SK-N-SH (cell line): ENCODE data around the gene TMEM163. TPM values are rescaled to one million over a fixed set of nuclear protein-coding genes. Genes with fewer than 3 reads are reported as not detected.

Experiments used
- CTCF ChIA-PET: fragments of 300-600, 350-600 bp; formaldehyde crosslinking; extraction: SDS; loops from one replicate; lab custom pipeline; 2021; lab: Yijun Ruan, JAX
- POLR2A ChIA-PET: fragments of 350-600 bp; sonication (Branson Sonifier 250); formaldehyde crosslinking; extraction: SDS; loops from one replicate; lab custom pipeline; 2020; ENCODE audit warnings: antibody characterized with exemption, inconsistent platforms; lab: Yijun Ruan, JAX
- DNase-seq: peaks from one replicate; pipeline ENCODE4 v3.0.0; 2012
- H2AFZ ChIP-seq: fragments of 200-600 bp; sonication (generic); 2 replicates; pipeline ENCODE4 v1.8.1; 2016; ENCODE audit warnings: antibody characterized with exemption, mild to moderate bottlenecking, low read depth
- H3F3A ChIP-seq: fragments of 200-600 bp; sonication (generic); replicated peaks from 2 replicates; pipeline ENCODE3; 2016; ENCODE audit warnings: antibody characterized with exemption, mild to moderate bottlenecking; ENCODE audit not compliant: insufficient read depth
- H3K27ac ChIP-seq, 2 experiments: fragments of 200-500 bp in 1 of 2; fragments of 200-600 bp in 1 of 2; sonication (Bioruptor generic) in 1 of 2; sonication (generic), shearing (Covaris generic) in 1 of 2; 2 replicates each; pipeline versions ENCODE4 v1.5.1 to v1.6.1; 2014 to 2016; ENCODE audit warnings: low read depth in 2 of 2, inconsistent platforms in 1 of 2, low read length in 1 of 2, mild to moderate bottlenecking in 1 of 2, mixed read lengths in 1 of 2
- H3K27me3 ChIP-seq: fragments of 200-600 bp; sonication (generic), shearing (Covaris generic); 2 replicates; pipeline ENCODE4 v1.6.1; 2016; ENCODE audit warnings: mixed run types; ENCODE audit not compliant: insufficient read depth
- H3K36me3 ChIP-seq, 2 experiments: fragments of 200-500 bp in 1 of 2; fragments of 200-600 bp in 1 of 2; sonication (Bioruptor generic) in 1 of 2; sonication (generic) in 1 of 2; replicated peaks in 1 of 2; 2 replicates each; pipeline versions ENCODE3 to v1.5.1; 2014 to 2016; ENCODE audit warnings: low read length in 1 of 2, mild to moderate bottlenecking in 1 of 2; ENCODE audit not compliant: insufficient read depth in 2 of 2, control insufficient read depth in 1 of 2
- H3K4me1 ChIP-seq, 2 experiments: fragments of 200-500 bp in 1 of 2; fragments of 200-600 bp in 1 of 2; sonication (Bioruptor generic) in 1 of 2; sonication (generic), shearing (Covaris generic) in 1 of 2; 2 replicates each; pipeline versions ENCODE4 v1.5.1 to v1.6.1; 2014 to 2016; ENCODE audit warnings: low read depth in 1 of 2, low read length in 1 of 2, mixed run types in 1 of 2; ENCODE audit not compliant: insufficient read depth in 2 of 2, control insufficient read depth in 1 of 2
- H3K4me2 ChIP-seq: fragments of 200-600 bp; sonication (generic), shearing (Covaris generic); 2 replicates; pipeline ENCODE4 v1.6.1; 2017; ENCODE audit warnings: mixed run types
- H3K4me3 ChIP-seq, 2 experiments: fragments of 200-500 bp in 1 of 2; fragments of 200-600 bp in 1 of 2; sonication (Bioruptor generic) in 1 of 2; sonication (generic), shearing (Covaris generic) in 1 of 2; 2 replicates each; pipeline versions ENCODE4 v1.5.1 to v1.8.1; 2014 to 2016; ENCODE audit warnings: low read depth in 2 of 2, inconsistent platforms in 1 of 2, low read length in 1 of 2, mild to moderate bottlenecking in 1 of 2, mixed read lengths in 1 of 2, moderate library complexity in 1 of 2
- H3K79me2 ChIP-seq: fragments of 200-600 bp; sonication (generic); 2 replicates; pipeline ENCODE4 v1.8.1; 2017; ENCODE audit warnings: mild to moderate bottlenecking; ENCODE audit not compliant: insufficient read depth
- H3K9ac ChIP-seq: fragments of 200-600 bp; sonication (generic); 2 replicates; pipeline ENCODE4 v1.6.1; 2017; ENCODE audit warnings: mixed run types
- H3K9me2 ChIP-seq: fragments of 200-600 bp; sonication (generic); 2 replicates; pipeline ENCODE4 v1.6.1; 2017; ENCODE audit warnings: mixed run types
- H3K9me3 ChIP-seq: fragments of 200-600 bp; sonication (generic); 2 replicates; pipeline ENCODE4 v1.6.1; 2017; ENCODE audit warnings: mixed run types, mild to moderate bottlenecking, moderate library complexity
- H4K20me1 ChIP-seq: fragments of 200-600 bp; sonication (generic); 2 replicates; pipeline ENCODE4 v1.6.1; 2017; ENCODE audit warnings: mild to moderate bottlenecking, mixed run types; ENCODE audit not compliant: insufficient read depth
- ELF1 ChIP-seq: IDR thresholded peaks from 2 replicates; pipeline ENCODE4 v1.4.0; 2012
- EP300 ChIP-seq, 2 experiments: IDR thresholded peaks; 2 replicates each; pipeline versions ENCODE4 v1.4.0 to v1.6.1; 2012; ENCODE audit warnings: borderline replicate concordance in 1 of 2, low read depth in 1 of 2, low read length in 1 of 2
- FOXJ3 ChIP-seq: sonication (generic); formaldehyde crosslinking; IDR thresholded peaks from 2 replicates; pipeline ENCODE4 v1.5.1; 2020; ENCODE audit warnings: mild to moderate bottlenecking, missing genetic modification reagents
- GABPA ChIP-seq: IDR thresholded peaks from 2 replicates; pipeline ENCODE4 v1.4.0; 2012; ENCODE audit warnings: low read depth, mild to moderate bottlenecking
- JUND ChIP-seq: IDR thresholded peaks from 2 replicates; pipeline ENCODE4 v1.4.0; 2012
- MEF2A ChIP-seq: IDR thresholded peaks from 2 replicates; pipeline ENCODE4 v1.4.0; 2012; ENCODE audit warnings: low read depth, borderline replicate concordance
- MXI1 ChIP-seq: IDR thresholded peaks from 2 replicates; pipeline ENCODE4 v1.6.1; 2012; ENCODE audit warnings: mild to moderate bottlenecking, low read depth, low read length, improper control_type of control experiment
- NRF1 ChIP-seq: IDR thresholded peaks from 2 replicates; pipeline ENCODE4 v1.6.1; 2012; ENCODE audit warnings: low read depth, mild to moderate bottlenecking, low read length
- PBX3 ChIP-seq: IDR thresholded peaks from 2 replicates; pipeline ENCODE4; 2012
- RCOR1 ChIP-seq: fragments of 150-350 bp; IDR thresholded peaks from 2 replicates; pipeline ENCODE4 v1.6.1; 2017; ENCODE audit warnings: antibody characterized with exemption, low read length
- REST ChIP-seq: IDR thresholded peaks from 2 replicates; pipeline ENCODE4 v1.6.1; 2012; ENCODE audit warnings: mild to moderate bottlenecking, low read depth, low read length, moderate library complexity
- RFX5 ChIP-seq: IDR thresholded peaks from 2 replicates; pipeline ENCODE4 v1.6.1; 2012; ENCODE audit warnings: mild to moderate bottlenecking, improper control_type of control experiment, low read length
- RXRA ChIP-seq: IDR thresholded peaks from 2 replicates; pipeline ENCODE4 v1.4.0; 2012; ENCODE audit warnings: low read depth, mild to moderate bottlenecking, borderline replicate concordance
- SIN3A ChIP-seq: IDR thresholded peaks from 2 replicates; pipeline ENCODE4 v1.6.1; 2012; ENCODE audit warnings: low read depth, mild to moderate bottlenecking, low read length, moderate library complexity, borderline replicate concordance
- TAF1 ChIP-seq: IDR thresholded peaks from 2 replicates; pipeline ENCODE4 v1.6.1; 2012; ENCODE audit warnings: low read depth, mild to moderate bottlenecking, low read length, moderate library complexity, borderline replicate concordance
- TCF12 ChIP-seq: IDR thresholded peaks from 2 replicates; pipeline ENCODE4 v1.4.0; 2012
- USF1 ChIP-seq: IDR thresholded peaks from 2 replicates; pipeline ENCODE4 v1.4.0; 2012; ENCODE audit warnings: low read depth, borderline replicate concordance
- USF2 ChIP-seq: fragments of 150-350 bp; IDR thresholded peaks from 2 replicates; pipeline ENCODE4 v1.6.1; 2017; ENCODE audit warnings: antibody characterized with exemption, low read length, low read depth, borderline replicate concordance
- ZBTB33 ChIP-seq: IDR thresholded peaks from 2 replicates; pipeline ENCODE4 v1.4.0; 2012; ENCODE audit warnings: low read depth, borderline replicate concordance
- WGBS: methylation state at CpG from one replicate; pipeline ENCODE4 v1.1.6; 2017; ENCODE audit warnings: low lambda C conversion rate; 5-methylcytosine and 5-hydroxymethylcytosine counted together
- polyA plus RNA-seq, 3 experiments: library from polyadenylated mRNA; depleted of rRNA; stranded (reverse); fragments of >200 nt; gene quantifications; 2 replicates each; pipeline ENCODE4 v1.2.3, GENCODE V29; 2012

TMEM163 gene
- polyA plus RNA-seq, 1 of the 3 experiments (the other 2 are of a cell fraction): not detected

GRCh38 chr2:134441153-134441863 is 277.5 kb downstream of the TMEM163 start:
- Histone ChIP-seq H3K27me3 (no peaks in the 10 kb centered on the region), H3K9me3 (no peaks in the 10 kb centered on the region), H3K79me2 (no peaks in the 10 kb centered on the region), H3K36me3 (peaks cover 0 to 3% of the 10 kb centered on the region in 2 experiments), H3K4me3 (no peak overlapping the region), H4K20me1 (no peaks in the 10 kb centered on the region), H3F3A (no peaks in the 10 kb centered on the region), H3K9ac (no peak overlapping the region), H3K9me2 (no peaks in the 10 kb centered on the region), H3K4me2 (no peak overlapping the region), H3K4me1 (peaks cover 5 to 13% of the 10 kb centered on the region in 2 experiments; a peak in 1 of 4 replicates), H3K27ac (no peak overlapping the region), H2AFZ (no peak overlapping the region)
- no peak for DNase-seq
- no peak for TF ChIP-seq JUND
- TF ChIP-seq USF2: no peak
- no peak for TF ChIP-seq REST
- no peak for TF ChIP-seq RCOR1
- TF ChIP-seq ELF1: no peak
- TF ChIP-seq PBX3: no peak
- no peak for TF ChIP-seq MEF2A
- TF ChIP-seq TCF12: no peak
- TF ChIP-seq TAF1: no peak
- TF ChIP-seq ZBTB33: no peak
- TF ChIP-seq RFX5: no peak
- no peak for TF ChIP-seq EP300 (IDR thresholded peaks at IDR 0.05; ENCODE audit: borderline replicate concordance in 1 of 2, low read depth in 1 of 2, low read length in 1 of 2)
- TF ChIP-seq FOXJ3: no peak
- no peak for TF ChIP-seq MXI1
- TF ChIP-seq SIN3A: no peak
- no peak for TF ChIP-seq GABPA
- no peak for TF ChIP-seq NRF1
- no peak for TF ChIP-seq RXRA
- no peak for TF ChIP-seq USF1
- ChIA-PET POLR2A (no interaction called here), CTCF (interaction anchor here (0.5 to 4.2 kb wide), 9 partner anchors 9 to 557 kb away, joined by 3 to 33 read pairs (median 4); no protein-coding TSS in a partner anchor)
- WGBS: 93% methylated on average over 8 of the region's 11 CpGs
